SJSA1 (cell line): ENCODE results near the gene AVL9. TPM values are rescaled to one million over a fixed set of nuclear protein-coding genes. Genes with fewer than 3 reads are reported as not detected.

ENCODE experiments used
- DNase-seq, 2 experiments: peaks; one replicate each; pipeline ENCODE4 v3.0.0-alpha.2; 2015 to 2020; ENCODE audit warnings: low spot score in 2 of 2, low read depth in 1 of 2
- H3K27ac ChIP-seq: fragments of 250-450 bp; sonication (Bioruptor Pico); 2 replicates; pipeline ENCODE4 v1.5.1; 2020; ENCODE audit warnings: mild to moderate bottlenecking, moderate library complexity
- H3K27me3 ChIP-seq: fragments of 250-450 bp; sonication (Bioruptor Pico); replicated peaks from 2 replicates; pipeline ENCODE4 v1.5.1; 2020; ENCODE audit warnings: mild to moderate bottlenecking, moderate library complexity
- H3K36me3 ChIP-seq: fragments of 250-450 bp; sonication (Bioruptor Pico); 2 replicates; pipeline ENCODE4 v1.5.1; 2020; ENCODE audit warnings: mild to moderate bottlenecking
- H3K4me1 ChIP-seq: fragments of 250-450 bp; sonication (Bioruptor Pico); replicated peaks from 2 replicates; pipeline ENCODE4 v1.6.1; 2021; ENCODE audit warnings: mild to moderate bottlenecking
- H3K4me3 ChIP-seq: fragments of 250-450 bp; sonication (Bioruptor Pico); 2 replicates; pipeline ENCODE4 v1.5.1; 2020; ENCODE audit warnings: mild to moderate bottlenecking
- H3K9me3 ChIP-seq: fragments of 250-450 bp; sonication (Bioruptor Pico); replicated peaks from 2 replicates; pipeline ENCODE4 v1.5.1; 2020; ENCODE audit warnings: mild to moderate bottlenecking
- total RNA-seq: library from RNA; depleted of rRNA; stranded (reverse); fragments of >200 nt; shearing (Covaris generic); gene quantifications from 2 replicates; pipeline ENCODE4 v1.2.3, GENCODE V29; 2014

The AVL9 gene
- total RNA-seq, 1 experiment from 2014 or later, result 26.8 TPM

GRCh38 chr7:32502728-32503127, 7.4 kb downstream of the AVL9 start:
- no peaks in the 10 kb centered on the region for H3K9me3 ChIP-seq
- H3K4me3 ChIP-seq, result no peak overlapping the region
- H3K27ac ChIP-seq, result peak overlapping the region; percentile 77; the same call in 1 of the 2 replicates
- H3K4me1 ChIP-seq, result peaks cover 45% of the 10 kb centered on the region
- H3K36me3 ChIP-seq, result peaks cover 26% of the 10 kb centered on the region; the same call in 1 of the 2 replicates
- no peak for DNase-seq
- no peaks in the 10 kb centered on the region for H3K27me3 ChIP-seq

- Histone ChIP-seq H3K4me1 (peaks cover 34% of the 10 kb centered on the region), H3K36me3 (peaks cover 28% of the 10 kb centered on the region), H3K4me3 (no peak overlapping the region)
Measured at GRCh38 chr7:32506266-32507054, 11.2 kb downstream of the AVL9 start.

GRCh38 chr7:32507414-32507813, 12.1 kb downstream of the AVL9 start:
- Histone ChIP-seq H3K4me3 (no peak overlapping the region), H3K9me3 (no peaks in the 10 kb centered on the region), H3K27ac (peak overlapping the region; percentile 61), H3K27me3 (no peaks in the 10 kb centered on the region), H3K4me1 (peaks cover 27% of the 10 kb centered on the region), H3K36me3 (peaks cover 34% of the 10 kb centered on the region)
- peak in 1 of 2 experiments; percentile 28 for DNase-seq

More at GRCh38 chr7:32506266-32507054, 11.2 kb downstream of the AVL9 start:
- Histone ChIP-seq H3K9me3 (no peaks in the 10 kb centered on the region), H3K27me3 (no peaks in the 10 kb centered on the region), H3K27ac (peak overlapping the region; percentile 61)
- peak; percentile 40 to 52 for DNase-seq

GRCh38 chr7:32511791-32512190, 16.5 kb downstream of the AVL9 start:
- DNase-seq, result no peak
- Histone ChIP-seq H3K36me3 (peaks cover 47% of the 10 kb centered on the region), H3K4me1 (peaks cover 27% of the 10 kb centered on the region), H3K9me3 (no peaks in the 10 kb centered on the region), H3K4me3 (no peak overlapping the region), H3K27ac (no peak overlapping the region), H3K27me3 (no peaks in the 10 kb centered on the region)

- Histone ChIP-seq H3K9me3 (no peaks in the 10 kb centered on the region), H3K36me3 (peaks cover 37% of the 10 kb centered on the region), H3K27me3 (no peaks in the 10 kb centered on the region), H3K27ac (no peak overlapping the region), H3K4me1 (peaks cover 13% of the 10 kb centered on the region), H3K4me3 (no peak overlapping the region)
- no peak for DNase-seq
Measured at GRCh38 chr7:32513210-32513609, 17.9 kb downstream of the AVL9 start.

GRCh38 chr7:32515890-32516550, 20.7 kb downstream of the AVL9 start:
- Histone ChIP-seq H3K27ac (0 out of 2 replicates have a peak overlapping the region, but pooled peaks have one; percentile 0), H3K36me3 (peaks cover 42% of the 10 kb centered on the region), H3K9me3 (peaks cover 8% of the 10 kb centered on the region), H3K4me3 (no peak overlapping the region), H3K4me1 (peaks cover 13% of the 10 kb centered on the region), H3K27me3 (no peaks in the 10 kb centered on the region)
- peak in 1 of 2 experiments; percentile 16 for DNase-seq

- Histone ChIP-seq H3K27me3 (no peaks in the 10 kb centered on the region), H3K36me3 (peaks cover 44% of the 10 kb centered on the region), H3K9me3 (peaks cover 8% of the 10 kb centered on the region), H3K4me1 (peaks cover 13% of the 10 kb centered on the region), H3K27ac (no peak overlapping the region), H3K4me3 (no peak overlapping the region)
- no peak for DNase-seq
Measured at GRCh38 chr7:32516551-32517100, 21.3 kb downstream of the AVL9 start.

GRCh38 chr7:32518534-32519140, 23.3 kb downstream of the AVL9 start:
- Histone ChIP-seq H3K4me3 (no peak overlapping the region), H3K36me3 (peaks cover 43% of the 10 kb centered on the region)
- peak in 1 of 2 experiments; percentile 27 for DNase-seq

GRCh38 chr7:32519763-32520162, 24.5 kb downstream of the AVL9 start:
- Histone ChIP-seq H3K9me3 (peaks cover 8% of the 10 kb centered on the region), H3K36me3 (peaks cover 44% of the 10 kb centered on the region; the same call in 1 of the 2 replicates), H3K27me3 (no peaks in the 10 kb centered on the region), H3K4me3 (no peak overlapping the region), H3K27ac (no peak overlapping the region), H3K4me1 (peaks cover 13% of the 10 kb centered on the region)
- no peak for DNase-seq

More at GRCh38 chr7:32518534-32519140, 23.3 kb downstream of the AVL9 start:
- peaks cover 8% of the 10 kb centered on the region for H3K9me3 ChIP-seq
- H3K27ac ChIP-seq, result no peak overlapping the region
- peaks cover 13% of the 10 kb centered on the region for H3K4me1 ChIP-seq
- no peaks in the 10 kb centered on the region for H3K27me3 ChIP-seq

GRCh38 chr7:32522746-32523530, 27.6 kb downstream of the AVL9 start:
- Histone ChIP-seq H3K4me1 (no peaks in the 10 kb centered on the region), H3K9me3 (peaks cover 8% of the 10 kb centered on the region), H3K36me3 (peaks cover 38% of the 10 kb centered on the region), H3K4me3 (no peak overlapping the region), H3K27me3 (no peaks in the 10 kb centered on the region), H3K27ac (no peak overlapping the region)
- no peak for DNase-seq

GRCh38 chr7:32524631-32525030, 29.3 kb downstream of the AVL9 start:
- Histone ChIP-seq H3K36me3 (peaks cover 34% of the 10 kb centered on the region), H3K27ac (no peak overlapping the region), H3K4me3 (no peak overlapping the region), H3K27me3 (no peaks in the 10 kb centered on the region), H3K4me1 (no peaks in the 10 kb centered on the region), H3K9me3 (peaks cover 2% of the 10 kb centered on the region)
- no peak for DNase-seq

GRCh38 chr7:32525839-32526238, 30.6 kb downstream of the AVL9 start:
- no peaks in the 10 kb centered on the region for H3K9me3 ChIP-seq
- H3K36me3 ChIP-seq, result peaks cover 24% of the 10 kb centered on the region
- no peak overlapping the region for H3K27ac ChIP-seq
- no peaks in the 10 kb centered on the region for H3K4me1 ChIP-seq
- H3K4me3 ChIP-seq, result no peak overlapping the region
- H3K27me3 ChIP-seq, result no peaks in the 10 kb centered on the region
- DNase-seq, result no peak

GRCh38 chr7:32531402-32531801, 36.1 kb downstream of the AVL9 start:
- Histone ChIP-seq H3K4me3 (no peak overlapping the region), H3K27me3 (no peaks in the 10 kb centered on the region), H3K36me3 (no peaks in the 10 kb centered on the region), H3K9me3 (no peaks in the 10 kb centered on the region), H3K4me1 (peaks cover under 1% of the 10 kb centered on the region; the same call in 1 of the 2 replicates), H3K27ac (no peak overlapping the region)
- no peak for DNase-seq
